SK-N-SH (cell line): ENCODE measurements around the gene ABHD11. TPM values are rescaled to one million over a fixed set of nuclear protein-coding genes. Genes with fewer than 3 reads are reported as not detected.

Experiments
- CTCF ChIA-PET: fragments of 300-600, 350-600 bp; formaldehyde crosslinking; extraction: SDS; loops from one replicate; lab custom pipeline; 2021; lab: Yijun Ruan, JAX
- POLR2A ChIA-PET: fragments of 350-600 bp; sonication (Branson Sonifier 250); formaldehyde crosslinking; extraction: SDS; loops from one replicate; lab custom pipeline; 2020; ENCODE audit warnings: antibody characterized with exemption, inconsistent platforms; lab: Yijun Ruan, JAX
- DNase-seq: peaks from one replicate; pipeline ENCODE4 v3.0.0; 2012
- H2AFZ ChIP-seq: fragments of 200-600 bp; sonication (generic); 2 replicates; pipeline ENCODE4 v1.8.1; 2016; ENCODE audit warnings: antibody characterized with exemption, mild to moderate bottlenecking, low read depth
- H3F3A ChIP-seq: fragments of 200-600 bp; sonication (generic); replicated peaks from 2 replicates; pipeline ENCODE3; 2016; ENCODE audit warnings: antibody characterized with exemption, mild to moderate bottlenecking; ENCODE audit not compliant: insufficient read depth
- H3K27ac ChIP-seq, 2 experiments: fragments of 200-500 bp in 1 of 2; fragments of 200-600 bp in 1 of 2; sonication (Bioruptor generic) in 1 of 2; sonication (generic), shearing (Covaris generic) in 1 of 2; 2 replicates each; pipeline versions ENCODE4 v1.5.1 to v1.6.1; 2014 to 2016; ENCODE audit warnings: low read depth in 2 of 2, inconsistent platforms in 1 of 2, low read length in 1 of 2, mild to moderate bottlenecking in 1 of 2, mixed read lengths in 1 of 2
- H3K27me3 ChIP-seq: fragments of 200-600 bp; sonication (generic), shearing (Covaris generic); 2 replicates; pipeline ENCODE4 v1.6.1; 2016; ENCODE audit warnings: mixed run types; ENCODE audit not compliant: insufficient read depth
- H3K36me3 ChIP-seq, 2 experiments: fragments of 200-500 bp in 1 of 2; fragments of 200-600 bp in 1 of 2; sonication (Bioruptor generic) in 1 of 2; sonication (generic) in 1 of 2; replicated peaks in 1 of 2; 2 replicates each; pipeline versions ENCODE3 to v1.5.1; 2014 to 2016; ENCODE audit warnings: low read length in 1 of 2, mild to moderate bottlenecking in 1 of 2; ENCODE audit not compliant: insufficient read depth in 2 of 2, control insufficient read depth in 1 of 2
- H3K4me1 ChIP-seq, 2 experiments: fragments of 200-500 bp in 1 of 2; fragments of 200-600 bp in 1 of 2; sonication (Bioruptor generic) in 1 of 2; sonication (generic), shearing (Covaris generic) in 1 of 2; 2 replicates each; pipeline versions ENCODE4 v1.5.1 to v1.6.1; 2014 to 2016; ENCODE audit warnings: low read depth in 1 of 2, low read length in 1 of 2, mixed run types in 1 of 2; ENCODE audit not compliant: insufficient read depth in 2 of 2, control insufficient read depth in 1 of 2
- H3K4me2 ChIP-seq: fragments of 200-600 bp; sonication (generic), shearing (Covaris generic); 2 replicates; pipeline ENCODE4 v1.6.1; 2017; ENCODE audit warnings: mixed run types
- H3K4me3 ChIP-seq, 2 experiments: fragments of 200-500 bp in 1 of 2; fragments of 200-600 bp in 1 of 2; sonication (Bioruptor generic) in 1 of 2; sonication (generic), shearing (Covaris generic) in 1 of 2; 2 replicates each; pipeline versions ENCODE4 v1.5.1 to v1.8.1; 2014 to 2016; ENCODE audit warnings: low read depth in 2 of 2, inconsistent platforms in 1 of 2, low read length in 1 of 2, mild to moderate bottlenecking in 1 of 2, mixed read lengths in 1 of 2, moderate library complexity in 1 of 2
- H3K79me2 ChIP-seq: fragments of 200-600 bp; sonication (generic); 2 replicates; pipeline ENCODE4 v1.8.1; 2017; ENCODE audit warnings: mild to moderate bottlenecking; ENCODE audit not compliant: insufficient read depth
- H3K9ac ChIP-seq: fragments of 200-600 bp; sonication (generic); 2 replicates; pipeline ENCODE4 v1.6.1; 2017; ENCODE audit warnings: mixed run types
- H3K9me2 ChIP-seq: fragments of 200-600 bp; sonication (generic); 2 replicates; pipeline ENCODE4 v1.6.1; 2017; ENCODE audit warnings: mixed run types
- H3K9me3 ChIP-seq: fragments of 200-600 bp; sonication (generic); 2 replicates; pipeline ENCODE4 v1.6.1; 2017; ENCODE audit warnings: mixed run types, mild to moderate bottlenecking, moderate library complexity
- H4K20me1 ChIP-seq: fragments of 200-600 bp; sonication (generic); 2 replicates; pipeline ENCODE4 v1.6.1; 2017; ENCODE audit warnings: mild to moderate bottlenecking, mixed run types; ENCODE audit not compliant: insufficient read depth
- CTCF ChIP-seq: fragments of 200-600 bp; sonication (generic); IDR thresholded peaks from 2 replicates; pipeline ENCODE4 v1.6.1; 2017; ENCODE audit warnings: antibody characterized with exemption, mild to moderate bottlenecking, moderate library complexity
- EZH2phosphoT487 ChIP-seq: fragments of 200-600 bp; sonication (generic); IDR thresholded peaks from 2 replicates; pipeline ENCODE4 v1.6.1; 2017; ENCODE audit warnings: low read depth, mixed run types, mild to moderate bottlenecking, antibody characterized with exemption, moderate library complexity, borderline replicate concordance
- FOSL2 ChIP-seq: IDR thresholded peaks from 2 replicates; pipeline ENCODE4 v1.4.0; 2012; ENCODE audit warnings: low read depth, mild to moderate bottlenecking, moderate library complexity, borderline replicate concordance
- MAX ChIP-seq: IDR thresholded peaks from 2 replicates; pipeline ENCODE4 v1.4.0; 2012; ENCODE audit warnings: low read depth
- MEF2A ChIP-seq: IDR thresholded peaks from 2 replicates; pipeline ENCODE4 v1.4.0; 2012; ENCODE audit warnings: low read depth, borderline replicate concordance
- REST ChIP-seq: IDR thresholded peaks from 2 replicates; pipeline ENCODE4 v1.6.1; 2012; ENCODE audit warnings: mild to moderate bottlenecking, low read depth, low read length, moderate library complexity
- SMC3 ChIP-seq: IDR thresholded peaks from 2 replicates; pipeline ENCODE4 v1.6.1; 2012; ENCODE audit warnings: low read depth, low read length, improper control_type of control experiment
- TAF1 ChIP-seq: IDR thresholded peaks from 2 replicates; pipeline ENCODE4 v1.6.1; 2012; ENCODE audit warnings: low read depth, mild to moderate bottlenecking, low read length, moderate library complexity, borderline replicate concordance
- WGBS: methylation state at CpG from one replicate; pipeline ENCODE4 v1.1.6; 2017; ENCODE audit warnings: low lambda C conversion rate; 5-methylcytosine and 5-hydroxymethylcytosine counted together
- polyA plus RNA-seq, 3 experiments: library from polyadenylated mRNA; depleted of rRNA; stranded (reverse); fragments of >200 nt; gene quantifications; 2 replicates each; pipeline ENCODE4 v1.2.3, GENCODE V29; 2012

The ABHD11 gene
- polyA plus RNA-seq, 1 of the 3 experiments (the other 2 are of a cell fraction) = 29.9 TPM

GRCh38 chr7:73705551-73705920, 33.1 kb downstream of the ABHD11 start:
- WGBS = 81% methylated on average over 10 of the region's 10 CpGs
- peak; percentile 32 for DNase-seq
- peak overlapping the region; percentile 56 for H3K4me2 ChIP-seq
- ChIA-PET CTCF (interaction anchor here (0.8 to 4.5 kb wide), 8 partner anchors 10 to 364 kb away, joined by 3 to 27 read pairs (median 3); partner anchors contain the start of gene VPS37D), POLR2A (interaction anchor here (1.1 kb wide), 1 partner anchor 22 kb away, joined by 4 read pairs; the partner anchor contains the start of genes BUD23 and DNAJC30)
- no peaks in the 10 kb centered on the region for H3K9me2 ChIP-seq
- H3K36me3 ChIP-seq = peaks cover 31 to 40% of the 10 kb centered on the region in 2 experiments
- H2AFZ ChIP-seq = no peak overlapping the region
- H3K4me3 ChIP-seq = no peak overlapping the region
- H3K4me1 ChIP-seq = peaks cover 0 to 42% of the 10 kb centered on the region in 2 experiments; a peak in 3 of 4 replicates
- H3K79me2 ChIP-seq = peaks cover 54% of the 10 kb centered on the region
- peak overlapping the region; percentile 29; the same call in 1 of the 2 replicates for H3K9ac ChIP-seq
- peaks cover 66% of the 10 kb centered on the region for H3F3A ChIP-seq
- no peaks in the 10 kb centered on the region for H3K27me3 ChIP-seq
- H4K20me1 ChIP-seq = peaks cover 51% of the 10 kb centered on the region
- H3K9me3 ChIP-seq = no peaks in the 10 kb centered on the region
- TF ChIP-seq EZH2phosphoT487 (no peak), TAF1 (no peak), SMC3 (no peak), FOSL2 (no peak), MAX (no peak), MEF2A (no peak), CTCF (no peak), REST (no peak)
- TF ChIP-seq, all 33 proteins: peak for 0
- peak overlapping the region in 1 of 2 experiments; percentile 72; a peak in 2 of 4 replicates for H3K27ac ChIP-seq
